Measurements from ENCODE around the gene TBCCD1.

GRCh38 chr3:186551387-186551786, 15.8 kb downstream of the TBCCD1 start:
- TF ChIP-seq CTCF (conservative IDR thresholded peaks at IDR 0.05) = no peak
- no peak for TF ChIP-seq ZFX (IDR thresholded peaks at IDR 0.05)

Data from C4-2B (cell line).